ENCODE data around the gene DTX1.

Gene DTX1

DNA sequence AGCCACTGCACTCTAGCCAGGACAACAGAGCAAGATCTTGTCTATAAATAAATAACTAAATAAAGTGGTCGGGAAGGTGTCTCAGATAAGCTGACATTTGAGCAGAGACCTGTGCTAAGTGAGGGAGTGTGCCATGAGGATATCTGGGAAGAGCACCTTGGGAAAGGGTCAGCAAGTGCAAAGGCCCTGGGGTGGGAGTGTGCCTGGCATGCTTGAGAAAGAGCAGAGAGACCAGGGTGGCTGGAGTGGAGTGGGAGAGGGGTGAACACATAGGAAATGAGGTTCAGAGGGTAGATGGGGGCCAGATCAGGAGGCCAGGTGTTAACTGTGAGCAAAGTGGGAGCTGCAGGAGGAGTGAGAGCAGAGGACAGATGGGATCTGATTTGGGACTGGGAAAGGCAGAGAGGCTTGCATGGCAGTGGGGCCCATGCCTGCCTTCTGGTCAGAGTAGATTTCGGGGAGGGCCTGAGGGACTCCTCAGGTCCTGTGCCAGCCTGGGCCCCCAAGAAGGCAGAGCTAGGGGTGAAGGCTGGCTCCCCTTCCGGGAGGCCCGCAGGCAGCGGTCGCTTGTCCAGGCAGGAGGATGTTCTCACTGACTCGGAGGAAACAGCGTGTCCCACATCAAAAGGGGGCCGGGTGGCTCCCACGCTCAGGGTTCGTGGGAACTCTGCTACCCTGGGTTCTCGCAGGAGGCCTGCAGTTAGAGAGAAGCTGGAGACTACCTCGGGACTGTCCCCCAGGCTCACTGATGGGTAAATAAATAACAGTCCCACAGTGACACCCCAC, 32.6 kb downstream of the DTX1 start:
- peak; percentile 42; the same call in 1 of the 2 replicates for TF ChIP-seq POU2F2 (IDR thresholded peaks at IDR 0.05; ENCODE audit: low read depth, low read length)
- no peak for TF ChIP-seq SPI1 (IDR thresholded peaks at IDR 0.05; ENCODE audit: low read depth, low read length)
- TF ChIP-seq POLR2A (IDR thresholded peaks at IDR 0.05; ENCODE audit: low read depth, low read length), result 0 out of 2 replicates have a peak, but pooled peaks have one; percentile 40
- peak; percentile 80 for FAIRE-seq
- peak; percentile 51 for DNase-seq (ENCODE audit: insufficient read length, low spot score)

DNA sequence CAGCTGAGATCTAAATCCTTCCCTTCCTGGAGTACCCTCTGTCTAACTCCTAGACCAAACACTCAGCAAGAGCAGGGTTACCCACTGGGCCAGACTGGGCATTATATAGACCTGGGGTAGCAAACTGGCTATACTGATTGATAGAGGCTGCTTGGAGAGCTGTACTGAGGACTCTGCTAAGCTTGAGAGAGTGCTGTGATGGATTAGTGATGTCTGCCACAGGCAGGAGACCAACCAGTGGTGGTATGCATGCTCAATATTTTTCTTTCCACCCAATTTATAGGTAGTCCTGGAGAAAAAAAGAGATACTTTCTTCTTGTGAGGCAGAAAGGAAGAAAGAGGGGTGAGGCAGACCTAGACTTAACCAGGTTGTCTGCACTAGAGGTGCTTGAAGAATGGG, 33.3 kb downstream of the DTX1 start:
- no peak for DNase-seq (ENCODE audit: insufficient read length, low spot score)
- FAIRE-seq, result peak; percentile 58
- TF ChIP-seq TAF1 (IDR thresholded peaks at IDR 0.05; ENCODE audit: low read depth, low read length) (no peak), SPI1 (IDR thresholded peaks at IDR 0.05; ENCODE audit: low read depth, low read length) (no peak), POLR2AphosphoS5 (IDR thresholded peaks at IDR 0.05; ENCODE audit: low read depth, low read length) (no peak), POLR2A (IDR thresholded peaks at IDR 0.05; ENCODE audit: low read depth, low read length) (no peak), POU2F2 (IDR thresholded peaks at IDR 0.05; ENCODE audit: low read depth, low read length) (no peak), PAX5 (IDR thresholded peaks at IDR 0.05; ENCODE audit: insufficient read depth, low read length, severe bottlenecking) (no peak)

DNA sequence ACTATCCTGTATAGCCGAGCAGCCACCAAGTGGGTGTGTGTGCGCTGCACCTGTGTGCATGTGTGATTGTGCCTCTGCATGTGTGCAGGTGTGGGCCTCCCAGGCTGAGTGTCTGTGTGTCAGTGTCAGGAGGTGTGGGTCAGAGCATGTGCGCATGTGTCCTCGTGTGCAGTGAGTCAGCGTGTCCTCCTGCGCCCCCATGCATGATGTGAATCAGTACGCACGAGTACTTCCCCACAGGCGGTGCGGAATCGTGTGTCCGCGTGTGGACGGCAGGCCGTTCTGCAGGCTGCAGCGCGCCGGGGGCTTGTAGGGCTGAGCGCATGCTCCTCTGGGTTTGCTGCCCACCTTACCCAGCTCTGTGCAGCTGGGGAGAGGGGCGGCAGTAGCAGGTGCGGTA, 34.2 kb downstream of the DTX1 start:
- TF ChIP-seq POLR2A (IDR thresholded peaks at IDR 0.05; ENCODE audit: low read depth, low read length), result no peak
- TF ChIP-seq PAX5 (IDR thresholded peaks at IDR 0.05; ENCODE audit: insufficient read depth, low read length, severe bottlenecking), result no peak
- TF ChIP-seq POLR2AphosphoS5 (IDR thresholded peaks at IDR 0.05; ENCODE audit: low read depth, low read length), result no peak
- TF ChIP-seq TAF1 (IDR thresholded peaks at IDR 0.05; ENCODE audit: low read depth, low read length), result no peak
- no peak for TF ChIP-seq SPI1 (IDR thresholded peaks at IDR 0.05; ENCODE audit: low read depth, low read length)
- no peak for TF ChIP-seq POU2F2 (IDR thresholded peaks at IDR 0.05; ENCODE audit: low read depth, low read length)
- FAIRE-seq (peak; percentile 51), DNase-seq (ENCODE audit: insufficient read length, low spot score) (no peak)

DNA sequence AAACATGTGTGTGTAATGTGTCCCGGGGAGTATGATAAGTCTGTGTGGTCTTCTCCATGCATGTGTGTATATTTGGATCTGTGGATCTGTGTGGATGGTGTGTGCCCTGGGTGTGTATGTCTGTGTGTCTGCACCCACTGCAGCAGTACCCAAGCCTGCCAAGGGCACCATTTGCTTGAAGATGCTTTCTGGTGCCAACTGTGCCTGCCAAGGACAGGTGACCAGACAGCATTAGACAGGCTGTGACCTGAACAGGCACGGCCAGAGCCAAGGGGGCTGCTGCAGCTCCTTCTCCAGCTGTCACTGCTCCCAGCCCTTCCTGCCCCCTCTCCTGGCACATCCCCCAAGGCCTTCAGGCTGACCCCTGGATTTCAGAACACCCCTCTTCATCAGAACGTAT, 35.0 kb downstream of the DTX1 start:
- FAIRE-seq (peak; percentile 82), DNase-seq (ENCODE audit: insufficient read length, low spot score) (no peak)
- no peak for TF ChIP-seq SPI1 (IDR thresholded peaks at IDR 0.05; ENCODE audit: low read depth, low read length)

DNA sequence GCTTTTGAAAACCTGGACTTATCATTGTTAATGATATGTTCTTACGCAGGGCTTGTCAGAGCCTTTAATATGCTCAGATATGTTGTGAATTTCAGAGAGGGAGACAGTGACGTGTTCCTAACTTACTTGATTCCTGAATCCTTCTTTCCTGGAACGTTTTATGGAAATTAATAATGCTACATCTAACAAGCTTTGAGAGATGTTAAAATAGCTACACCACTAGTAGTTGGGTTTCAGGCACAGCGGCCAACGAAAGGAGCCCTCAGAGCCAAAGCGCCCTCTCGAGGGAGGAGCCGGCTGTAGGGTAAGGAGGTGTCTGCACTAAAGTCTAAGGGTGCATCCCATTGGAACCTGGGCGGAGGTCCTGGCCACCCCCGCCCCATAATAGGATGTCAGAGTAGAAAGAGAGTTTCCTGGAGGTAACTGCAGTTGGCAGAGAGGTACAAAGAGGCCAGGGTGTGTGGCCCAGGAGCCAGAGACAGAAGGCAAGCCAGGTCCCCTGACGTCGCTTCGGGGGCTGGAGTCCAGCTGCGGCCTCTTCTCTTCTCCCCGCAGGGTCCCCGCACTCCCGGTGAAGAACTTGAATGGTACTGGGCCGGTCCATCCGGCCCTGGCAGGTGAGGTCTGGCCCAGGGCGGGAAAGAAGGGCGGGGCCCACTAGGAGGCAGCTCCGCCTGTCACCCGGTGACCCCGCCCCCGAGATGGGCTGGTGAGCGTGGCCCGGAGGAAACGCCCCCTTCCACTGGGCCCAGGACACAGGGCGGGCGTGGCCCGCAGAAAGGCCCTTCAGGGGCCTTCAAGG, 36.3 kb downstream of the DTX1 start:
- FAIRE-seq, result peak; percentile 86
- peak; percentile 74 for DNase-seq (ENCODE audit: insufficient read length, low spot score)
- TF ChIP-seq TAF1 (IDR thresholded peaks at IDR 0.05; ENCODE audit: low read depth, low read length) (no peak), SPI1 (IDR thresholded peaks at IDR 0.05; ENCODE audit: low read depth, low read length) (no peak), POU2F2 (IDR thresholded peaks at IDR 0.05; ENCODE audit: low read depth, low read length) (no peak), POLR2A (IDR thresholded peaks at IDR 0.05; ENCODE audit: low read depth, low read length) (no peak), POLR2AphosphoS5 (IDR thresholded peaks at IDR 0.05; ENCODE audit: low read depth, low read length) (no peak), PAX5 (IDR thresholded peaks at IDR 0.05; ENCODE audit: insufficient read depth, low read length, severe bottlenecking) (no peak)

DNA sequence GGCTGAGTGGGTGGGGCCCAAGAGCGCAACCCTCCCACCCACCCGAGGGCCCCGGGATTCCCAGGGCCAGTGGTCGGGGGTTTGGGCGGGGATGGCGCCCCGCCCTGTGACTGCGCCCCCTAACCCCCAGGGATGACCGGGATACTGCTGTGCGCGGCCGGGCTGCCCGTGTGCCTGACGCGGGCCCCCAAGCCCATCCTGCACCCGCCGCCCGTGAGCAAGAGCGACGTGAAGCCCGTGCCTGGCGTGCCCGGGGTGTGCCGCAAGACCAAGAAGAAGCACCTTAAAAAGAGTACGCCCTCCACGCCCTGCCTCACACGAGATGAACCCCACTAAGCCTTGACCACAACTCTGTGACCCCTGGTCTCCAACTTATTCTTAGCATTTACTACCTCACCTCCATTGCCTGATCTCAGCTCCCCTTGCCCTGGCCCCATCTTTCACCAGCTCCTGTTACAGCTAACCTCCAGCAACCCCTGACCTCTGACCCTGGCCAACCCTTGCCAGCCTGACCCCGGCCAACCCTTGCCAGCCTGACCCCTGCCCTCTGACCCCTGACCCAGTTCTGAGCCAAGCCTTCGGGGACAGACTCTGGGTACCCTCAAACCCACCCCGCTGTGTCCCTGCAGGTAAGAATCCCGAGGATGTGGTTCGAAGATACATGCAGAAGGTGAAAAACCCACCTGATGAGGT, 37.0 kb downstream of the DTX1 start:
- TF ChIP-seq POLR2AphosphoS5 (IDR thresholded peaks at IDR 0.05; ENCODE audit: low read depth, low read length) (no peak), POU2F2 (IDR thresholded peaks at IDR 0.05; ENCODE audit: low read depth, low read length) (no peak), SPI1 (IDR thresholded peaks at IDR 0.05; ENCODE audit: low read depth, low read length) (no peak), TAF1 (IDR thresholded peaks at IDR 0.05; ENCODE audit: low read depth, low read length) (no peak), PAX5 (IDR thresholded peaks at IDR 0.05; ENCODE audit: insufficient read depth, low read length, severe bottlenecking) (no peak), POLR2A (IDR thresholded peaks at IDR 0.05; ENCODE audit: low read depth, low read length) (no peak)
- DNase-seq (ENCODE audit: insufficient read length, low spot score) (no peak), FAIRE-seq (no peak)

DNA sequence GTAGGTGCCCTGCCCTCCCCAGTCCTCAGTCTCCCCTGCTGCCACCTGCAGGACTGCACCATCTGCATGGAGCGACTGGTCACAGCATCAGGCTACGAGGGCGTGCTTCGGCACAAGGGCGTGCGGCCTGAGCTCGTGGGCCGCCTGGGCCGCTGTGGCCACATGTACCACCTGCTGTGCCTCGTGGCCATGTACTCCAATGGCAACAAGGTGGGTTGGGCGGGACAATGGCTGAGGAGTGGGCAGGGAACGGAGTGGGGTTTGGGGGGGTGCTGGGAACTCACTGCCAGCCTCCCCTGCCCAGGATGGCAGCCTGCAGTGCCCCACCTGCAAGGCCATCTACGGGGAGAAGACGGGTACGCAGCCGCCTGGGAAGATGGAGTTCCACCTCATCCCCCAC, 38.2 kb downstream of the DTX1 start:
- no peak for DNase-seq (ENCODE audit: insufficient read length, low spot score)
- no peak for FAIRE-seq

DNA sequence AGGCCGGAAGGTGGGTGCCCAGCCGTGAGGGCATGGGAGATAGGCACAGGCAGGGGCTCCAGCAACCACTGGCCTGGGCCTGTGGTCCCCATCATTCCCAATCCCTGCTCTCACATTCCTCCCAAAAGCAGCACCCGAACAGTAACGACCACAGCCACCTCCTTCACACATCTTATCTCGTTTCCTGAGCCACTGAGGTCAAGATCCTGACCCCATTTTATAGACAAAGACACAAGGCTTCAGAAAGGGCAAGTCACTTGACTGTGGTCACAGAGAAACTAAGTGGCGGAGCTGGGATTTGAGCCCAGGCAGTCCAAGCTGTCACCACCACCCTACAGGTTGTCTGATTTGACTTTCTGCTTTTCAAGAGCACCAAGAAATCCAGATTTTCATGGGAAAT, 38.9 kb downstream of the DTX1 start:
- DNase-seq (ENCODE audit: insufficient read length, low spot score) (no peak), FAIRE-seq (no peak)
- TF ChIP-seq POLR2A (IDR thresholded peaks at IDR 0.05; ENCODE audit: low read depth, low read length), result no peak
- no peak for TF ChIP-seq POU2F2 (IDR thresholded peaks at IDR 0.05; ENCODE audit: low read depth, low read length)
- TF ChIP-seq PAX5 (IDR thresholded peaks at IDR 0.05; ENCODE audit: insufficient read depth, low read length, severe bottlenecking), result no peak
- no peak for TF ChIP-seq SPI1 (IDR thresholded peaks at IDR 0.05; ENCODE audit: low read depth, low read length)
- TF ChIP-seq TAF1 (IDR thresholded peaks at IDR 0.05; ENCODE audit: low read depth, low read length), result no peak
- no peak for TF ChIP-seq POLR2AphosphoS5 (IDR thresholded peaks at IDR 0.05; ENCODE audit: low read depth, low read length)

More for the DNA sequence above, 38.2 kb downstream of the DTX1 start:
- TF ChIP-seq POLR2AphosphoS5 (IDR thresholded peaks at IDR 0.05; ENCODE audit: low read depth, low read length), result no peak
- TF ChIP-seq SPI1 (IDR thresholded peaks at IDR 0.05; ENCODE audit: low read depth, low read length), result no peak
- no peak for TF ChIP-seq POU2F2 (IDR thresholded peaks at IDR 0.05; ENCODE audit: low read depth, low read length)
- TF ChIP-seq TAF1 (IDR thresholded peaks at IDR 0.05; ENCODE audit: low read depth, low read length), result no peak
- no peak for TF ChIP-seq POLR2A (IDR thresholded peaks at IDR 0.05; ENCODE audit: low read depth, low read length)
- no peak for TF ChIP-seq PAX5 (IDR thresholded peaks at IDR 0.05; ENCODE audit: insufficient read depth, low read length, severe bottlenecking)

Data from GM12891 (cell line).